ENCODE data around the gene CTSW.

The CTSW gene

GRCh38 chr11:65897020-65897471 lies 17.4 kb downstream of the CTSW start:
- TF ChIP-seq YY1 (IDR thresholded peaks at IDR 0.05; ENCODE audit: insufficient read depth, insufficient read length) = no peak
- TF ChIP-seq SUZ12 (IDR thresholded peaks at IDR 0.05; ENCODE audit: extremely low read depth, insufficient read depth, insufficient read length) = no peak
- no peak for TF ChIP-seq ZNF274 (IDR thresholded peaks at IDR 0.05; ENCODE audit: low read depth, low read length)
- Histone ChIP-seq H3K9ac (ENCODE audit: insufficient read length, low read depth) (no peak overlapping the region), H3K4me1 (ENCODE audit: insufficient read depth, insufficient read length) (peaks cover 11% of the 10 kb centered on the region), H3K4me3 (ENCODE audit: insufficient read length, low read depth) (no peak overlapping the region), H3K27me3 (ENCODE audit: insufficient read depth, insufficient read length) (peaks cover 32% of the 10 kb centered on the region), H3K9me3 (ENCODE audit: insufficient read depth, low read length) (no peaks in the 10 kb centered on the region), H3K36me3 (ENCODE audit: insufficient read depth, insufficient read length, low read length) (peaks cover 58% of the 10 kb centered on the region)
- no peak for DNase-seq (ENCODE audit: low read depth, low spot score)

- Histone ChIP-seq H3K9ac (ENCODE audit: insufficient read length, low read depth) (peak overlapping the region; percentile 93), H3K27me3 (ENCODE audit: insufficient read depth, insufficient read length) (peaks cover 35% of the 10 kb centered on the region), H3K9me3 (ENCODE audit: insufficient read depth, low read length) (no peaks in the 10 kb centered on the region), H3K4me3 (ENCODE audit: insufficient read length, low read depth) (peak overlapping the region; percentile 88), H3K36me3 (ENCODE audit: insufficient read depth, insufficient read length, low read length) (peaks cover 41% of the 10 kb centered on the region), H3K4me1 (ENCODE audit: insufficient read depth, insufficient read length) (peaks cover 8% of the 10 kb centered on the region)
- DNase-seq (ENCODE audit: low read depth, low spot score) = no peak
- no peak for TF ChIP-seq SUZ12 (IDR thresholded peaks at IDR 0.05; ENCODE audit: extremely low read depth, insufficient read depth, insufficient read length)
- no peak for TF ChIP-seq ZNF274 (IDR thresholded peaks at IDR 0.05; ENCODE audit: low read depth, low read length)
- no peak for TF ChIP-seq YY1 (IDR thresholded peaks at IDR 0.05; ENCODE audit: insufficient read depth, insufficient read length)
These were observed 19.2 kb downstream of the CTSW start for GRCh38 chr11:65898656-65899355.

DNA sequence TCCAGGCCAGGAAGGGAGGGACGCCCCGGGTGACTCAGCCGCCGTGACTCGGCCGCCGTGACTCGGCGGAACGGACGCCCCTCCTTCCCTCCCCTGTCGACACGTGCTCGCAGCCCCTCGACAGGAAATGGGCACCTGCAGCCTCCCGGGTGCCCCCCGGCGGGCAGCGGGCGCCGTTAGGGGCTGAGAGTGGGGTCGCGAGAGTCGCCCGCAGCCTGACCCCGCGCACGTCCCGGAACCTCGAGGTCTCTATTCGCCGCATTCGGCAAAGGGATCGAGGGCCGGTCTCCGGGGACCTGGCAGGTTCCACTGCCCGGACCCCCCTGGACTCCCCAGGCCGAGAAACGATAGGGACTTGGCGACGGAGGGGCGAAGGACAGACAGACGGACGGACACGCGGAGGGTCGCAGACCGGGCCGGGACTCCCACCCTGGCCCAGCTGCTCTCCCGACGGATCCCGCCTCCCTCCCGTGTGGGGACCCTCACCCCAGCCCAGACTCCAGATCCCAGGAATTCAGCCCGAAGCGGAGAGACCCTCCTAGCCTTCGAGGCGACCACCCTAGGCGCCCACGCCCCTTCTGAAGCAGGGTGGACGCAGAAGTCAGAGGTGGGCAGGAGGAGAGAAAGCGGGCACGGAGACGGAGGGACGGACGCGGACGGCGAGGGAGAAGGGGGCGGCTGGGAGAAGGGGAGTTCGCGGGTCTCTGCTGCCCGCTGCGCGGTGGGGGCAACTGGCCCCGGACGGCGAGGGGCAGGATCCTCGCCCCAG lies 19.9 kb downstream of the CTSW start:
- Histone ChIP-seq H3K36me3 (ENCODE audit: insufficient read depth, insufficient read length, low read length) (peaks cover 34% of the 10 kb centered on the region), H3K9ac (ENCODE audit: insufficient read length, low read depth) (peak overlapping the region; percentile 93), H3K4me1 (ENCODE audit: insufficient read depth, insufficient read length) (peaks cover 5% of the 10 kb centered on the region), H3K9me3 (ENCODE audit: insufficient read depth, low read length) (no peaks in the 10 kb centered on the region), H3K27me3 (ENCODE audit: insufficient read depth, insufficient read length) (peaks cover 35% of the 10 kb centered on the region), H3K4me3 (ENCODE audit: insufficient read length, low read depth) (peak overlapping the region; percentile 88)
- no peak for TF ChIP-seq YY1 (IDR thresholded peaks at IDR 0.05; ENCODE audit: insufficient read depth, insufficient read length)
- no peak for TF ChIP-seq SUZ12 (IDR thresholded peaks at IDR 0.05; ENCODE audit: extremely low read depth, insufficient read depth, insufficient read length)
- no peak for TF ChIP-seq ZNF274 (IDR thresholded peaks at IDR 0.05; ENCODE audit: low read depth, low read length)
- DNase-seq (ENCODE audit: low read depth, low spot score) = no peak

DNA sequence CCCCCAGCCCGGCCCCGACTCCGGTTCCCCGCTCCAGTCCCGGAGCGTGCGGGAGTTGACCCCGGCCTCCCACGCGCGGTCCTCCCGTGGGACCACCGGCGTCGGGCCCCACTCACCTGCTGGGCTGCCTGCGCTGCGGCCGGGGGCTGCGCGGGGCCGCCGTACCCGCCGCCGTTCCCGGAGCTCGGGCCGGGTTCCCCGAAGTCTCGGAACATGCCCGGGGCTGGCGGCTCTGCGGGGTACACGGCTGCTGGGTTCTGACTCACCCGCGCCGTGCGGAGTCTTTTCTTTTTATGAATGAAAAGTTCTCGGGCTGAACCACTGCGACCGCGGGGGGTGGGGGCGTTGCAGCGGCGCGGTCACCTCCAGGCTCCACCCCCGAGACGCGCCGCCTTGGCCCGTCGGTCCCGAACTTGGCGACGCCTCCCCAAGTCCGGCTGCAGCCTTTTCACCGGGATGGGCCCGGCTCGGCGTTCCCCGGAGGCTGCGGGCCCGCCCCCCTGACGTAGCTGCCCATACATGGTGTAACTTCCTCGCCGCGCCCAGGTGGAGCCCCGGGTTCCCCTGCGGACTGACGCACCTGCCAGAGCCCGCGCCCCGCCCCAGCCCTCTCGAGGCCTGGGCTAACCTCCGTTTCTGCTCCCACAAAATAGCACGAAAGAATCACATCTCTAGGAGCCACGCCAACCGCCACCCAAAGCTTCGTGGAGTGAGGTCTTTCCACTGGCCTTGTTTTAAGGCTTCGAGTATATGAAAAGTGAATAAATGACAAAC lies 20.7 kb downstream of the CTSW start, which contains the start of gene FOSL1:
Gene FOSL1, minus strand, starts transcription at position 264 of the 774 bp plus-strand sequence. Its CDS starts 49 bp downstream, at position 215.
- H3K4me3 ChIP-seq (ENCODE audit: insufficient read length, low read depth) = peak within 1 kb of the TSS; percentile 88
- TF ChIP-seq ZNF274 (IDR thresholded peaks at IDR 0.05; ENCODE audit: low read depth, low read length) (no peak), YY1 (IDR thresholded peaks at IDR 0.05; ENCODE audit: insufficient read depth, insufficient read length) (no peak), SUZ12 (IDR thresholded peaks at IDR 0.05; ENCODE audit: extremely low read depth, insufficient read depth, insufficient read length) (no peak)
- H3K36me3 ChIP-seq (ENCODE audit: insufficient read depth, insufficient read length, low read length) = peaks cover 30% of the 10 kb centered on the region
- H3K9me3 ChIP-seq (ENCODE audit: insufficient read depth, low read length) = no peaks in the 10 kb centered on the region
- peak; percentile 84 for DNase-seq (ENCODE audit: low read depth, low spot score)
- peak within 1 kb of the TSS; percentile 93 for H3K9ac ChIP-seq (ENCODE audit: insufficient read length, low read depth)
- peaks cover 35% of the 10 kb centered on the region for H3K27me3 ChIP-seq (ENCODE audit: insufficient read depth, insufficient read length)
- H3K4me1 ChIP-seq (ENCODE audit: insufficient read depth, insufficient read length) = peaks cover 5% of the 10 kb centered on the region

DNA sequence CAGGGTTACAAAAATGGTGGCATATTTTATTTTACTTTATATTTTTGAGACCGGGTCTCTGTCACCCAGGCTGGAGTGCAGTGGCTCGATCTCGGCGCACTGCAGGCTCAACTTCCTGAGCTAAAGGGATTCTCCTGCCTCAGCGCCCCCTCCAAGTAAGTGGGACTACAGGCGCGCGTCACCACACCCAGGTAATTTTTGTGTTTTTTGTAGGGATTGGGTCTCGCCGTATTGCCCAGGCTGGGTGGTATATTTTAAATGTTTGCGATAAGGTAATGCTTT lies 21.2 kb downstream of the CTSW start:
- H3K9ac ChIP-seq (ENCODE audit: insufficient read length, low read depth) = no peak overlapping the region

DNA sequence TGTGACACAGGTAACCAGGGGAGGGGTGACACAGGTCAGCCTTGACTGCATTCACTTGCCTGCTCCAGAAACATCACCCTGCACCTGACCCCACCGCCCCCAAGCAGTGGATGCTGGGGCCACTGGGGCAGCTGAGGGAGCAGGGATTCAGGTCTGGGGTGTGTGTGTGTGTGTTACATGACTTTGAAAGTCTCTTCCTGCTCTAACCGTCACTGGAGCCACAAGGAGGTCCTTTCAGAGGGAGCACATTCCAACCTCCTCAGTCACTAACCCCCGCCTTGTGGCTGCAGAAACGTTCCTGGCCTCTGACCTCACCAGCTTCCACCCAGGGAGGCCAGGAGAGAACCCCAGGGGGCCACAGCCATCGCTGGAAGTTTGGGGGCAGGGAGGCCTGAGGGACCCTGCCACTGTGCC lies 23.4 kb downstream of the CTSW start:
- Histone ChIP-seq H3K4me3 (ENCODE audit: insufficient read length, low read depth) (no peak overlapping the region), H3K27me3 (ENCODE audit: insufficient read depth, insufficient read length) (peaks cover 35% of the 10 kb centered on the region), H3K36me3 (ENCODE audit: insufficient read depth, insufficient read length, low read length) (peaks cover 5% of the 10 kb centered on the region), H3K4me1 (ENCODE audit: insufficient read depth, insufficient read length) (peaks cover 5% of the 10 kb centered on the region), H3K9me3 (ENCODE audit: insufficient read depth, low read length) (no peaks in the 10 kb centered on the region), H3K9ac (ENCODE audit: insufficient read length, low read depth) (peak overlapping the region; percentile 65)
- no peak for DNase-seq (ENCODE audit: low read depth, low spot score)
- TF ChIP-seq ZNF274 (IDR thresholded peaks at IDR 0.05; ENCODE audit: low read depth, low read length) (no peak), YY1 (IDR thresholded peaks at IDR 0.05; ENCODE audit: insufficient read depth, insufficient read length) (no peak), SUZ12 (IDR thresholded peaks at IDR 0.05; ENCODE audit: extremely low read depth, insufficient read depth, insufficient read length) (no peak)

More for the DNA sequence above, 21.2 kb downstream of the CTSW start:
- Histone ChIP-seq H3K4me1 (ENCODE audit: insufficient read depth, insufficient read length) (peaks cover 5% of the 10 kb centered on the region), H3K36me3 (ENCODE audit: insufficient read depth, insufficient read length, low read length) (peaks cover 25% of the 10 kb centered on the region), H3K4me3 (ENCODE audit: insufficient read length, low read depth) (no peak overlapping the region), H3K27me3 (ENCODE audit: insufficient read depth, insufficient read length) (peaks cover 35% of the 10 kb centered on the region), H3K9me3 (ENCODE audit: insufficient read depth, low read length) (no peaks in the 10 kb centered on the region)
- DNase-seq (ENCODE audit: low read depth, low spot score) = no peak
- no peak for TF ChIP-seq YY1 (IDR thresholded peaks at IDR 0.05; ENCODE audit: insufficient read depth, insufficient read length)
- no peak for TF ChIP-seq SUZ12 (IDR thresholded peaks at IDR 0.05; ENCODE audit: extremely low read depth, insufficient read depth, insufficient read length)
- TF ChIP-seq ZNF274 (IDR thresholded peaks at IDR 0.05; ENCODE audit: low read depth, low read length) = no peak

Measured in NT2/D1 (cell line).